SK-N-MC (cell line): ENCODE results near the gene SLC24A5.

Experiments
- DNase-seq: peaks from one replicate; pipeline ENCODE4 v3.0.0-alpha.2; 2011; ENCODE audit warnings: low read depth, low spot score
- H3K27ac ChIP-seq: fragments of 200-600 bp; sonication (generic); 2 replicates; pipeline ENCODE4 v1.5.1; 2016; ENCODE audit warnings: mixed run types
- H3K36me3 ChIP-seq: fragments of 200-600 bp; sonication (generic); 2 replicates; pipeline ENCODE4 v1.6.1; 2017; ENCODE audit warnings: antibody characterized with exemption, low read length, mixed read lengths; ENCODE audit not compliant: insufficient read depth
- H3K4me3 ChIP-seq: fragments of 200-600 bp; sonication (generic); 2 replicates; pipeline ENCODE4 v1.5.1; 2016
- H3K9ac ChIP-seq: fragments of 200-600 bp; sonication (generic); 2 replicates; pipeline ENCODE4 v1.8.0; 2017; ENCODE audit warnings: mixed run types, mixed read lengths; ENCODE audit not compliant: insufficient read length
- H3K9me3 ChIP-seq: fragments of 200-600 bp; sonication (generic); 2 replicates; pipeline ENCODE4 v1.6.1; 2017; ENCODE audit warnings: low read depth, mild to moderate bottlenecking, antibody characterized with exemption, low read length, moderate library complexity, mixed read lengths
- EZH2 ChIP-seq: fragments of 200-600 bp; sonication (generic); IDR thresholded peaks from one replicate; pipeline ENCODE4 v1.6.1; 2017; ENCODE audit warnings: antibody characterized with exemption
- FOXP2 ChIP-seq: optimal IDR thresholded peaks from 2 replicates; pipeline ENCODE3; 2011; ENCODE audit warnings: mild to moderate bottlenecking, moderate library complexity; ENCODE audit not compliant: insufficient read depth; ENCODE audit errors: extremely low read length, control extremely low read depth
- POLR2AphosphoS5 ChIP-seq: IDR thresholded peaks from 2 replicates; pipeline ENCODE4 v1.6.1; 2012; ENCODE audit warnings: mild to moderate bottlenecking, low read depth, low read length, borderline replicate concordance

Gene SLC24A5

GRCh38 chr15:48176112-48176511 is 55.3 kb downstream of the SLC24A5 start:
- Histone ChIP-seq H3K9ac (no peak overlapping the region), H3K9me3 (no peaks in the 10 kb centered on the region), H3K27ac (no peak overlapping the region), H3K4me3 (no peak overlapping the region), H3K36me3 (peaks cover 15% of the 10 kb centered on the region)
- TF ChIP-seq FOXP2 (no peak), EZH2 (no peak), POLR2AphosphoS5 (no peak)
- DNase-seq, result no peak

- no peak for TF ChIP-seq FOXP2
- Histone ChIP-seq H3K27ac (no peak overlapping the region), H3K9me3 (no peaks in the 10 kb centered on the region), H3K9ac (peak overlapping the region; percentile 85), H3K36me3 (peaks cover 15% of the 10 kb centered on the region), H3K4me3 (peak overlapping the region; percentile 84)
- DNase-seq, result no peak
These were observed 56.2 kb downstream of the SLC24A5 start for GRCh38 chr15:48176957-48177356.

DNA sequence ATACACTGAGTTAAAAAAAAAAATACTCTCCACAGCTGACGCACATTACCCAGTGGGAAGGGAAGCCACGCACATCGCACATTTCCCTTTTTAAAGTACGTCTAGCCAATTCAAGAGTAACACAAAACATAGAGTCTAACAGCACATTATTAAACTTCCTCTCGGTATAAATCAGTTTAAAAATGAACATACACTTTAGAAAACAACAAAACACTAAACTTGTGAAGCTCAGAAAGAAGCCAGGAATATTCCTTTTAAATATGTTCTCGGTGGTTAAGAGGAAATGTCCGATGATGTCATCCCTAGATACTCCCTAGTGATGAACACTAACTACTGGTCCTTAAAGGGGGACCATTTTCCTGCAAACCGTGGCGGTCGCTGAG is 56.6 kb downstream of the SLC24A5 start:
- DNase-seq, result no peak
- Histone ChIP-seq H3K36me3 (peaks cover 15% of the 10 kb centered on the region), H3K27ac (peak overlapping the region; percentile 0; the same call in 1 of the 2 replicates), H3K9me3 (no peaks in the 10 kb centered on the region), H3K4me3 (peak overlapping the region; percentile 84), H3K9ac (peak overlapping the region; percentile 85)
- no peak for TF ChIP-seq FOXP2
- TF ChIP-seq POLR2AphosphoS5, result no peak
- no peak for TF ChIP-seq EZH2

GRCh38 chr15:48177766-48178647 is 57.2 kb downstream of the SLC24A5 start, which contains the start of gene MYEF2:
MYEF2 (minus strand) TSS chr15:48178295; CDS start chr15:48178237, 58 bp downstream.
- DNase-seq, result no peak
- H3K36me3 ChIP-seq, result peaks cover 15% of the 10 kb centered on the region
- H3K4me3 ChIP-seq, result peak within 1 kb of the TSS; percentile 84
- H3K9me3 ChIP-seq, result no peaks in the 10 kb centered on the region
- peak within 1 kb of the TSS; percentile 0; the same call in 1 of the 2 replicates for H3K27ac ChIP-seq
- peak within 1 kb of the TSS; percentile 85 for H3K9ac ChIP-seq
- TF ChIP-seq POLR2AphosphoS5 (peak; percentile 61), EZH2 (no peak)

GRCh38 chr15:48178648-48178931 is 57.8 kb downstream of the SLC24A5 start:
- Histone ChIP-seq H3K36me3 (peaks cover 15% of the 10 kb centered on the region), H3K4me3 (peak overlapping the region; percentile 84), H3K27ac (no peak overlapping the region), H3K9ac (peak overlapping the region; percentile 85), H3K9me3 (no peaks in the 10 kb centered on the region)
- TF ChIP-seq EZH2, result no peak
- TF ChIP-seq FOXP2, result no peak
- TF ChIP-seq POLR2AphosphoS5, result no peak
- DNase-seq, result no peak

DNA sequence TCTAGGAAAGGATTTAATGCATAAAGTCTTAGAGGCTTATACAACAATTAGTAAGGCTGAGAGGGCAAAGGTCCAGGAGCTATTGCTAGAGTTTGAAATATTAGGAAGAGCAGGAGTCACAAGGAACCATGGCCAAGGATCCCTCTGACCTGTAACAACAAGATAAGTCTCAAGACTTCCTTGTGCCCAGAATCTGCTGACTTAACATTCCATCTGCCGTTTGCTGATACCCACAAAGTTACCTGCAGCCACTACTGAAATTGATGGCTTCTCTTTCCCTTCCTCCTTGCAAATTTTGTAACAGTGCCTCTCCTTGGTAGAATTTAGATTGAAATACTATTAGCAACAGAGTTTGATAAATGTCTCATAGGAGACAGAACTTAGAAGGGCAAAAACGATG is 62.0 kb downstream of the SLC24A5 start:
- Histone ChIP-seq H3K27ac (no peak overlapping the region), H3K9ac (no peak overlapping the region), H3K4me3 (no peak overlapping the region), H3K9me3 (no peaks in the 10 kb centered on the region), H3K36me3 (no peaks in the 10 kb centered on the region)
- TF ChIP-seq EZH2, result no peak
- no peak for TF ChIP-seq FOXP2
- no peak for DNase-seq

GRCh38 chr15:48185529-48185928 is 64.7 kb downstream of the SLC24A5 start:
- no peak overlapping the region for H3K27ac ChIP-seq
- H3K4me3 ChIP-seq, result no peak overlapping the region
- DNase-seq, result no peak
- no peaks in the 10 kb centered on the region for H3K9me3 ChIP-seq
- no peaks in the 10 kb centered on the region for H3K36me3 ChIP-seq
- no peak overlapping the region for H3K9ac ChIP-seq
- TF ChIP-seq EZH2 (no peak), POLR2AphosphoS5 (no peak), FOXP2 (no peak)

- DNase-seq, result no peak
- TF ChIP-seq FOXP2 (no peak), POLR2AphosphoS5 (no peak), EZH2 (no peak)
- H3K4me3 ChIP-seq, result no peak overlapping the region
- H3K9ac ChIP-seq, result no peak overlapping the region
- H3K9me3 ChIP-seq, result no peaks in the 10 kb centered on the region
- H3K36me3 ChIP-seq, result no peaks in the 10 kb centered on the region
- no peak overlapping the region for H3K27ac ChIP-seq
These were observed 65.5 kb downstream of the SLC24A5 start for GRCh38 chr15:48186271-48186670.

GRCh38 chr15:48190932-48191573 is 70.3 kb downstream of the SLC24A5 start:
- Histone ChIP-seq H3K4me3 (no peak overlapping the region), H3K36me3 (no peaks in the 10 kb centered on the region), H3K9ac (no peak overlapping the region), H3K9me3 (no peaks in the 10 kb centered on the region), H3K27ac (no peak overlapping the region)
- TF ChIP-seq EZH2 (no peak), POLR2AphosphoS5 (no peak), FOXP2 (no peak)
- peak; percentile 37 for DNase-seq
